ENCODE measurements around the gene PTPA. TPM values are rescaled to one million over a fixed set of nuclear protein-coding genes. Genes with fewer than 3 reads are reported as not detected.
"Not testable (repeated sequence)": the region's sequence is repeated elsewhere in the genome, so short reads cannot be mapped to it uniquely, and the experiment has no call there.

Gene PTPA
- total RNA-seq, 1 experiment from 2014 or later: 206 TPM

- peak; percentile 94 for DNase-seq (ENCODE audit: low spot score)
Measured at GRCh38 chr9:129175825-129176633, 64.8 kb downstream of the PTPA start.

GRCh38 chr9:129176701-129177442, 65.7 kb downstream of the PTPA start:
- DNase-seq (ENCODE audit: low spot score): peak; percentile 46

DNA sequence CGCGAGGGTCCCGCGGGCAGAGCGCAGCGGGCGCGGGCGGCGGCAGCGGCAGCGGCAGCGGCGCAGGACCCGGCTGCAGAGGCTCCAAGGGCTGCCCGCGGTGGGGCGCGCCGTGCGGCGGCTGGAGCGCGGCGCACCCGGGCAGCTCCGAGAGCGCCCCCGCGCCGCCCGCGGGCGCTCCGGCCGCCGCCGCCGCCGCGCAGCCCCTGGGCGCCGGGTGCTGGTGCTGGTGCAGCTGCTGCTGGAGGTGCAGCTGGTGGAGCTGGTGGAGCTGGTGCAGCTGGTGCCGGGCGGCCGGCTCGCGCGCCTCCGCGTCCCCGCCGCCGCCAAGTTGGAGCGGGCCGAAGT, 66.2 kb downstream of the PTPA start:
- DNase-seq (ENCODE audit: low spot score): no peak

DNA sequence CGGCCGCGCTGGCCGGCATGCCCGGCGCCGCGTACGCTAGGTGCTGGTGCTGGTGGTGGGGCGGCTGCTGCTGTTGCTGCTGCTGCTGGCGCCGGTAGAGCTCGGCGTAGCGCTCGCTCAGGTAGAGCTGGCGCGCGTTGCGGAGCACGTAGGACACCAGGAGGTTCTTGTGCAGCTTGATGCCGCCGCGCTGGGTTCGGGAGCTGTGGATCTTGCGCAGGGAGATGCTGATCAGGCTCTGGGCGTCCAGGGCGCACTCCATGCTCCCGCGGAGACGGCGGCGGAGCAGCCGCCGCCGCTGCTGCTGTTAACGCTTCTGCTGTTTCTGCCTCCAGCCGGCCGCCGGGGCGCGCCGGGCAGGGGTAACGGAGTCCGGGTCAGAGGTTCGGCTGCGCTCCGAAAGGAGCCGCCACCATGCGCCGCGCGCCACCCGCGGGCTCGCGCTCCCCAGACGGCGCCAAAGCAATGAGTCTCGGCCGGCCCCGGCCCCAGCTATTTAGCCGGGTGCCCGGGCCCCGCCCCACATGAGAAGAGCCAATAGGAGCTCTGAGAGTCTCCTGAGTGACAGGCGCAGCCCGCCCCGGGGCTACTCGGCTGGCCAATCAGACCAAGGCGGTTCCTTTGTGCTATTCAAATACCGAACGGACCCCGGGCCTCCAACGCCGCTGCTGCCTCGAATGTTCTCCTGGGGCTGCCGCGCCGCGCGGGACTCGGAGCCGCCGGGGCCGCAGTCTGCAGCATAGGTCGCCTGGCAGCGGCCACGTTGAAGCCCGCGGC, 66.8 kb downstream of the PTPA start, which contains the start of gene IER5L:
Gene IER5L (minus strand): TSS at position 471 of the 777 bp plus-strand sequence. CDS start 209 bp downstream, at position 262.
- DNase-seq (ENCODE audit: low spot score): peak; percentile 97

- no peak for DNase-seq (ENCODE audit: low spot score)
Measured at GRCh38 chr9:129178568-129179382, 67.6 kb downstream of the PTPA start.

DNA sequence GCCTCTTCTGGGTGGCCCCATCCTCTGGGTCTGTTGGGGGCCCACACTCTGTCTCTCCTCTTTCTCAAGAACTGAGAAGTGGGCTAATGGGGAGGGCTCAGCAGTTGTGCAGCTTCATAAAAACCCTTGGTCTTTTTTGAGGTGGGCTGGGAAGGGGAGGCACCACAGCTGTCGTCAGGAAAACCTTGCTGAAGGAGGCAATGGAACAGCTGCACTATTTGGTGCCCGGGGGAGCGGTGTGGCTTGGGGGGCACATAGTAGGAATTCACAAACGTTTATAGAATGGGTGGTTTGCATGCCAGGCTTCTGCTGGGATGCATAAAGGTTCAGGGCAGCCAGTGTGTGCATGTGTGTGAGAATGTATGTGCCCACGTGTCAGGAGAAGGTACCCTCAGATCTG, 70.0 kb downstream of the PTPA start:
- DNase-seq (ENCODE audit: low spot score): no peak

- peak; percentile 22 for DNase-seq (ENCODE audit: low spot score)
Measured at GRCh38 chr9:129182122-129182521, 70.9 kb downstream of the PTPA start.

- peak; percentile 25 for DNase-seq (ENCODE audit: low spot score)
Measured at GRCh38 chr9:129182625-129183494, 71.6 kb downstream of the PTPA start.

- DNase-seq (ENCODE audit: low spot score): no peak
Measured at GRCh38 chr9:129183495-129184218, 72.4 kb downstream of the PTPA start.

GRCh38 chr9:129184219-129184524, 73.0 kb downstream of the PTPA start:
- no peak for DNase-seq (ENCODE audit: low spot score)

DNA sequence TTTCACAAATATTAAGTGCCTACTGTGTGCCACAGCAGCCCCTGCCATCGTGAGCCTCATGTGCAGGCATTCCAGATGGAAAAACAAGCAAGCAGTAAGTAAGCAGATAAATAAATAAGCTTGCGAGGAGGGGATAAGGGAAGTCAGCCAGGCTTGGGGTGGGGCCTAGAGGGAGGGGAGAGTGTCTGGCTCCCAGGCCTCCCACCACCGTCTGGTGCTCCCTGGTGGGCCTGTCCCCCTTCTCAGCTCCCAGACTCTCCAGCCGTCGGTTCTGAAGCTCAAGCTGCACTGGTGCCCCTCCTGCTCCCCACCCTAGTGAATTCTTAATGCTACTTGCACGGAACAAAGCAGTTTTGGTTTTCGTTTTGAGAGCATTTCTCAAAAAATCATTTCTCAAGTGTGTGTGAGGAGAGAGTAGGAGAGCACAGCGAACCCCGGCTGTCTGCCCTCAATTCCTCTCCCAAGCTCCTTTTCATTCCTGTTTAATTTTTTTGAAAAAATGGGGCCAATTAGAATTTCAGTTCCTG, 73.4 kb downstream of the PTPA start:
- no peak for DNase-seq (ENCODE audit: low spot score)

- DNase-seq (ENCODE audit: low spot score): no peak
Measured at GRCh38 chr9:129185402-129185801, 74.2 kb downstream of the PTPA start.

GRCh38 chr9:129185991-129186390, 74.8 kb downstream of the PTPA start:
- DNase-seq (ENCODE audit: low spot score): no peak

- DNase-seq (ENCODE audit: low spot score): no peak
Measured at GRCh38 chr9:129187042-129187441, 75.8 kb downstream of the PTPA start.

- not testable (repeated sequence) for DNase-seq (ENCODE audit: low spot score)
Measured at GRCh38 chr9:129189971-129190370, 78.8 kb downstream of the PTPA start.

DNA sequence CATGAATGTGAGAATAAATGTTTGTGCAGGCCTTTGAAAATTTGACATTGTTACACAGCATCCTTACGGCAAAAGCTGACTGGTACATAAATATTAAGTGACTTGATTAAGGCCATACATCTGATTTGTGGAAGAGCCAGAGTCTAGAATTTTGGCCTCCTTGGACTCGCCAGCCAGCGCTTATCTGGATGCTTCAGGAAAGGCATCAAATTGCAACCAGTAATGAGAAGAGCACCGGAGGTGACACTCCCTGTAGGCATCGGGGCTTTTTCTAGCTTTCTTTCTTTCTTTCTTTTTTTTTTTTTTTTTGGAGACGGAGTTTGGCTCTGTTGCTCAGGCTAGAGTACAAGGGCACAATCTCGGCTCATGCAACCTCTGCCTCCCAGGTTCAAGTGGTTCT, 80.0 kb downstream of the PTPA start:
- DNase-seq (ENCODE audit: low spot score): no peak

- no peak for DNase-seq (ENCODE audit: low spot score)
Measured at GRCh38 chr9:129193655-129194054, 82.4 kb downstream of the PTPA start.

- no peak for DNase-seq (ENCODE audit: low spot score)
Measured at GRCh38 chr9:129194221-129194620, 83.0 kb downstream of the PTPA start.

GRCh38 chr9:129195606-129196005, 84.4 kb downstream of the PTPA start:
- DNase-seq (ENCODE audit: low spot score): no peak

Measured in HT-29 (cell line).